Activated naive CD8-positive, alpha-beta T cell (primary cell): ENCODE results near the gene RBM20.
A peak's percentile ranks its signal among the peaks of the same experiment; 100 is the strongest.

Source experiments
- H3K27ac Mint-ChIP-seq: one replicate; pipeline ENCODE4 v1.8.0; 2021; ENCODE audit warnings: mixed read lengths
- H3K27me3 Mint-ChIP-seq: one replicate; pipeline ENCODE4 v1.8.0; 2021; ENCODE audit warnings: mixed read lengths
- H3K36me3 Mint-ChIP-seq: one replicate; pipeline ENCODE4 v1.8.0; 2021; ENCODE audit warnings: mixed read lengths
- H3K4me1 Mint-ChIP-seq: one replicate; pipeline ENCODE4 v1.8.0; 2021; ENCODE audit warnings: low read depth, mixed read lengths
- H3K4me3 Mint-ChIP-seq: one replicate; pipeline ENCODE4 v1.8.0; 2021; ENCODE audit warnings: mild to moderate bottlenecking, mixed read lengths
- H3K9me3 Mint-ChIP-seq: one replicate; pipeline ENCODE4 v1.8.0; 2021; ENCODE audit warnings: low read depth, mixed read lengths

Gene RBM20

DNA sequence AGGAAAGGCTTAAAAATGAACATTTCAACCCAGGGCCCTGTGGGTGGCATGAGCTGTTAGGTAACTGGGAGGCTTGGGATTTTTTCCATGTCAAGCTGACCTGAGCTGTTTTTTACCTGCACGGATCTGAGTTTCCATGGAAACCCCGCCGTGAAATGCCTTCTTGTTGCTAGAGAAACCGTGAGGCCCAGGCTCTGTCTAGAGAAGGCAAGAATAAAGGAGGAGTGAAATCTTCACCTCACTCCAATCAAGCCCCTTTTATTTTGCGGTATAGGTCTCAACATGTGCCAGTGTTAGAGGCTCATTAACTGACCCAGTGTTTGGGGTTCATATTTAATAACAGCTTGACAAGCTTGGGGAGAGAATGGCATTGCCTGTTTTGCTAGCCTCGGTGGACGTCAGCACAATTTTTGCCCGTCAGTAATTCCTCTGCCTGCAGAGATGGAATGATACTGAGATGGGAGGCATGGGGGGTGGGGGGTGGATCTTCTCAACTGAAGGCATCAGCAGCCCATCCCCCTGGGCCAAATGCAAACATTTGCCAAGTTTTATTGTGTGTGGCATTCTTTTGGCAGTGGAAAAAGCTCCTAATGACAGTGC, 178.7 kb downstream of the RBM20 start:
- no peaks in the 10 kb centered on the region for H3K36me3 Mint-ChIP-seq
- H3K9me3 Mint-ChIP-seq = no peaks in the 10 kb centered on the region
- no peaks in the 10 kb centered on the region for H3K27me3 Mint-ChIP-seq
- no peak overlapping the region for H3K27ac Mint-ChIP-seq
- peaks cover 5% of the 10 kb centered on the region for H3K4me1 Mint-ChIP-seq
- H3K4me3 Mint-ChIP-seq = no peak overlapping the region

DNA sequence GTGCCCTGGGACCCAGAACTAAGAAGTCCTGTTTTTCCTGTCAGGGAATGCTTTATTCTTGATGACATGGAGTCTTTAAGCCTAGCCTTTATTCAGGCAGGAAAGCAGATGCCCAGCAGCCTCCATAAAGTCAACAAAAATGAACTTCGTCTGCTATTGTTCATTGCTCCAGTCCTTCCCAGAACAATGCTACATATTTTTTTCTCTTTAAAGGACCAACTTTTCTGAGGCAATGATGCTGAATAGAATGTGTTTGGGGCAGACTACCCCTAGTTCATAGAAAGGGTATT, 180.0 kb downstream of the RBM20 start:
- H3K27ac Mint-ChIP-seq = no peak overlapping the region

DNA sequence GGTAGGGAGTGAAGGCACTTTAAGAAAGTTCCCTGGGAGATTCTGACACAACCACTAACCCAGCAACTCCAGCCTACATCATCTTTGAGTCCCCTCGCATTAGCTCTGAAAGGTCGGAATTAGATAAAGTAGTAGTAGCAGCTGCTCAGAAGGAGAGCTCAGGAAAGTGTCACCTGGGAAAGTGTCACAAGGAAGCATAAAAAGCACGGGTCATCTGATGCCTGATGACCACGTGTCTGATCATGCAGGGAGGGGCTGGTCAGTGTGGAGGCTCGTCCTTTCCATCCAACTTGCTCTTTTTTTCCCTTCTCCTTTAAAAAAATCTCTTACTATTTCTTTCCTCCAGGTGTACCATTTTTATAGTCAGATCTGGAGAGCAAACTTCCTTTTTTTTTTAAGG, 180.5 kb downstream of the RBM20 start:
- Mint-ChIP-seq H3K4me1 (peaks cover 3% of the 10 kb centered on the region), H3K36me3 (no peaks in the 10 kb centered on the region), H3K27me3 (no peaks in the 10 kb centered on the region), H3K4me3 (no peak overlapping the region), H3K9me3 (no peaks in the 10 kb centered on the region), H3K27ac (no peak overlapping the region)

More for the DNA sequence above, 180.0 kb downstream of the RBM20 start:
- H3K4me1 Mint-ChIP-seq = peaks cover 3% of the 10 kb centered on the region
- no peak overlapping the region for H3K4me3 Mint-ChIP-seq
- no peaks in the 10 kb centered on the region for H3K9me3 Mint-ChIP-seq
- no peaks in the 10 kb centered on the region for H3K36me3 Mint-ChIP-seq
- H3K27me3 Mint-ChIP-seq = no peaks in the 10 kb centered on the region

DNA sequence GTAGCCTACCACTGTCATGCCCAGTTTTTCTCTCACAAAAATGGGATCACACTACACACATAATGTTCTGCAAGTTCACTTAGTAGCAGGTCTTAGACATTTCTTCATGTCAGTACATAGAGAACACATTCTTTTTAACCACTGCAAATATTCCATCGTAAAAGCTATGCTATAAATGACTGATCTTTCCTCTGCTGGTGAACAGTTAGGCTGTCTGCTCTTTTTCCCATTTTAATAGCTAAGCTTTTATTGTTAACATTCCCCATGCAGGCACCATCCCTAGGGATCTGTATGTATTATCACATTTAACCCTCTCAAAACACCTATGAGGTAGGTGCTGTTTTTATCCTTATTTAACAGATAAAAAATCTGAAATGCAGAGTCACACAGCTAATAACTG, 181.4 kb downstream of the RBM20 start:
- H3K4me3 Mint-ChIP-seq = no peak overlapping the region
- no peaks in the 10 kb centered on the region for H3K36me3 Mint-ChIP-seq

DNA sequence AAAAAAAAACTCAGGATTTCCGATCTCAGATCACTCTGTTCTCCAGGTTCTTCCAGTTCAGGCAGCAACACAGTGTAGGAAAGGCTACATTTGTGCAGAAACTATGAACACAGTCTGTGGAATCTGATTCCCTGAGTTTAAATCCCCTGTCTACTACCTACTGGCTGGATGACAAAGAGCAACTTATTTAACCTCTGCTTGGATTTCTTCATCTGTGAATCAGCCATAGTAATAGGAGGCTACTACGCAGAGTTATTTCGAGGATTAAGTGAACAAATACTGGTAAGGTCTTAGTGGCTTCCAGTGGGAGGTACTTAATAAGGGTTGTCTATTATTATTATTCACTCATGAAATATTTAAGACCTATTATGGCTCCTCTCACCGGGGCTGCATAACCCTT, 183.3 kb downstream of the RBM20 start:
- H3K4me3 Mint-ChIP-seq = no peak overlapping the region
- H3K9me3 Mint-ChIP-seq = no peaks in the 10 kb centered on the region
- H3K27ac Mint-ChIP-seq = no peak overlapping the region
- no peaks in the 10 kb centered on the region for H3K27me3 Mint-ChIP-seq
- H3K4me1 Mint-ChIP-seq = peaks cover 3% of the 10 kb centered on the region
- no peaks in the 10 kb centered on the region for H3K36me3 Mint-ChIP-seq

More for the DNA sequence above, 181.4 kb downstream of the RBM20 start:
- no peaks in the 10 kb centered on the region for H3K27me3 Mint-ChIP-seq
- no peaks in the 10 kb centered on the region for H3K9me3 Mint-ChIP-seq
- no peak overlapping the region for H3K27ac Mint-ChIP-seq
- H3K4me1 Mint-ChIP-seq = peaks cover 3% of the 10 kb centered on the region

DNA sequence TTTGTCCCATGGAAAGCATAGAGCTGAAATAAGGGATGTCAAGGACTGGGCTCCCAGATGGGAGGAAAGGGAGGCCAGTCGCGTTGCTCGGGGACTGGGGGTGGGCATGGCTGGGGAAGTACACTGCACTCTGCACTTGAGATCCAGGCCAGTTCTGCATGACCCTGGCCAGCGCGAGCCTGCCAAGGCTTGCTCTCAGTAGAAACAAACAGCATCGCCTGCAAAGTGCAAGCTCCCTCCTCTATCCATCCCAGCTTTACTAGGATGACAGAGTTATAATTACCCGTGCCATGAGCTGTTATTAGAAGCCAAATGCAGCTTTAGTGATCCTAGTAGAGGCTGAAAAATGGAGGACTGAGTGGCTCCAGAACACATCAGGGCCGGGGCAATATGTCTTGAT, 183.7 kb downstream of the RBM20 start:
- H3K27ac Mint-ChIP-seq = no peak overlapping the region
- no peak overlapping the region for H3K4me3 Mint-ChIP-seq
- no peaks in the 10 kb centered on the region for H3K27me3 Mint-ChIP-seq
- H3K4me1 Mint-ChIP-seq = peaks cover 7% of the 10 kb centered on the region
- H3K9me3 Mint-ChIP-seq = no peaks in the 10 kb centered on the region
- no peaks in the 10 kb centered on the region for H3K36me3 Mint-ChIP-seq

DNA sequence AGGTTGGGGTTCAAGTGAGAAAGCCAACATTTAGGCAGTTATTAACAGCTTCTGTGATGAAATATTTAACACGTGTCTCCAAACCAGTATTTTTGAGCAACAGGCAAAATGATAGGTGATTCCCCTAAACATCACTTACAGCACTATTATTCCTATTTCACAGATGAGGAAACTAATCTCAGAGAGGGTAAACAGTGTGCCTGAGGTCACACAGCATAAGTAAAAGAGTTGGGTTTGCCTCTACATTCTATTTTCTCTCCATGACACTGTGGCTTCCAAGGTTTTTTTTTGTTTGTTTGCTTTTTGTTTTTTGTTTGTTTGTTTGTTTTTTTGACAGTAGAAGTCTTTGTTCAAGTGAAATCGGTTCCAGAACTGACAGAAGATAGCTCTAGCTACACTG, 184.4 kb downstream of the RBM20 start:
- Mint-ChIP-seq H3K4me1 (peaks cover 10% of the 10 kb centered on the region), H3K36me3 (no peaks in the 10 kb centered on the region), H3K27ac (no peak overlapping the region), H3K4me3 (no peak overlapping the region), H3K9me3 (no peaks in the 10 kb centered on the region), H3K27me3 (no peaks in the 10 kb centered on the region)

DNA sequence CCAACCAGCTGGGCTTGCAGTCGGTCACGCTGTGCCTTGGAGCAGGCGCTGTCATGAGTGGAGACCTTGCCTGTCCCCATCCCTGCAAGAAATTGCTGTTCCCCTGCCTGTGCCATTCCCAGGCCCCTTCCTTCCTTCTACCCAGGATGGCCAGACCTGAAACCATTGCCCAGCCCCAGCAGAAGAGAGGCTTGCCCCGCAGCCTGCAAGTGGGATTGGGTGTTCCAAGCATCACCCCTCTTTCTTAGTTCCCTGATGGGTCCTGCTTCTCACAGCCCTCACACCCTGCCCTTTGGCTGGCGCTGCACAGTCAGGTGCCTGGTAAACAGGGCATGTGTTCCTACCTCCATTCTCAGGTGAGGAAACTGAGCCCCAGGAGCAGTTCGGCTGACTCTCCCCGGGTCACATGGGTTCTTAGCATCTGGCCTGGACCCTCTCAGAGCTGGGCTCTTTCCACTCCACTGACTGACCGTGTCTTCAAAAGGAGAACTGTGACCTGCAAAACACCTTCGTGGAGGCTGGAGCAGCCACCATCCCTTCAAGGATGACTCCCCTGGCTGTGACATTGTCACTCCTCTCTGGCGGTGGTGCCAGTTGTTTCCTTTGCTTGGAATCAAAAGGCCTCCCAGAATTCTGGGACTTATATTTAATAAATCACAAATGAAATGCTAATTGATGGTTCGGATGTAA, 185.7 kb downstream of the RBM20 start:
- no peaks in the 10 kb centered on the region for H3K9me3 Mint-ChIP-seq
- H3K4me1 Mint-ChIP-seq = peaks cover 20% of the 10 kb centered on the region
- H3K27me3 Mint-ChIP-seq = no peaks in the 10 kb centered on the region
- no peaks in the 10 kb centered on the region for H3K36me3 Mint-ChIP-seq
- H3K27ac Mint-ChIP-seq = no peak overlapping the region
- H3K4me3 Mint-ChIP-seq = no peak overlapping the region

DNA sequence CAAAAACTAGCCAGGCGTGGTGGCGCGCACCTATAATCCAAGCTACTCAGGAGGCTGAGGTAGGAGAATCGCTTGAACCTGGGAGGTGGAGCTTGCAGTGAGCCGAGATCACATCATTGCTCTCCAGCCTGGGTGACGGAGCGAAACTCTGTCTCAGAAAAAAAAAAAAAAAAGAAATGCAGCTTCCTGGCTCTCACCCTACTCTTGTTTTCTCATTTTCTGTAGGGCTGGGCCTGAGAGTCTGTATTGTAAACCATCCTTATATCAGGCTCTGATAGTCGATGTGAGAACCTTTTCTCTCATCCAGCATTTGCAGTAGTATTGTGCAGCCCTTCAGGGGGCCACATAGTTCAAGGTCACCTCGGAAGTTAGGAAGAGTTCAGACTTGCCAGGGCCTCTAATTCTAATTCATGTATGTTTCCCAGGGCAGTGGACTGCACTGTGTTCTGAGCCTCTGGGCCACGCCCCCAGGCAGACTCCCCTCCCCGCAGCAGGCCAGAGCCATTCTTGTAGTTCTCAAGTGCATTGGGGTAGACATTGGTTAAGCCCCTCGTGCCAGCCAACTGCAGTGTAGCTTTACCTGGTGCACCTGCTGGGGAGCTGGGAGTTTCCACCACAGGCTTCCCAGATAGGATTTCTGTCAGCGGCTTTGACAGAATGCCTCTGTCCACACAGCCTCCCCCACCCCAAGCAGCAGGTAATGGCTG, 189.3 kb downstream of the RBM20 start:
- H3K4me1 Mint-ChIP-seq = peaks cover 49% of the 10 kb centered on the region
- peak overlapping the region; percentile 41 for H3K27ac Mint-ChIP-seq
- H3K27me3 Mint-ChIP-seq = no peaks in the 10 kb centered on the region
- no peaks in the 10 kb centered on the region for H3K36me3 Mint-ChIP-seq
- H3K4me3 Mint-ChIP-seq = no peak overlapping the region
- no peaks in the 10 kb centered on the region for H3K9me3 Mint-ChIP-seq

DNA sequence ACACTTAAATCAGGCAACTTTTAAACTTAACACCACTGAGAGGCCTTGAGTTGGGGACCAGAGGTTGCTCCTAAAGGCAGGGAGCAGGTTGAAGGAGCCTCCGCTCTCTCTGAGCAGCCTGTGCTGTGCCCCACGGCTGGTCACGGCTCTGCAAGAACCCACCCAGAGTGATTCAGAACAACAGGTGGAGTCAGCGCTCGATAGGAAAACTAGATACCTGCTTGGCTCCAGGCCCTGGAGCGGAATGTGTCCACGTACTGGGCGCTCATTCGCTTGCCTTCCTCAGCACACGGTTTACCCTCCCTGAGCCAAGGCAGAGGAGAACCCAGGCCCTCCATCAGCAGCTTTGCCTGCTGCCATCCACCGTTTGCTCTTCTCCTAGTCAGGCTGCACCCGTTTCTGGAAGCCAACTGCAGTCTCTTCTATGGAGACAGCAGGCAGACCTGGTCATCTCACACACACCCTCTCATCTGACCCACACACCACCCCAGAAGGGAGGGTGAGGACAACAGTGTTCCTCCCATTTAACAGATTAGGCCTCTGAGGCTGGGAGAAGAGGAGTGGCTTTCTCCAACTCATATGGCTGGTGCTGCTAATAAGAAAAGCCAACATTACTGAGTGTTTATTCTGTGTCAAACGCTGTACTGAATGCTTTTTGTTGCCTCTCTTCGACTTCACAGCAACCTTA, 189.9 kb downstream of the RBM20 start:
- peak overlapping the region; percentile 94 for H3K27ac Mint-ChIP-seq
- no peaks in the 10 kb centered on the region for H3K36me3 Mint-ChIP-seq
- no peaks in the 10 kb centered on the region for H3K9me3 Mint-ChIP-seq
- H3K27me3 Mint-ChIP-seq = no peaks in the 10 kb centered on the region
- peak overlapping the region; percentile 59 for H3K4me3 Mint-ChIP-seq
- H3K4me1 Mint-ChIP-seq = peaks cover 49% of the 10 kb centered on the region

DNA sequence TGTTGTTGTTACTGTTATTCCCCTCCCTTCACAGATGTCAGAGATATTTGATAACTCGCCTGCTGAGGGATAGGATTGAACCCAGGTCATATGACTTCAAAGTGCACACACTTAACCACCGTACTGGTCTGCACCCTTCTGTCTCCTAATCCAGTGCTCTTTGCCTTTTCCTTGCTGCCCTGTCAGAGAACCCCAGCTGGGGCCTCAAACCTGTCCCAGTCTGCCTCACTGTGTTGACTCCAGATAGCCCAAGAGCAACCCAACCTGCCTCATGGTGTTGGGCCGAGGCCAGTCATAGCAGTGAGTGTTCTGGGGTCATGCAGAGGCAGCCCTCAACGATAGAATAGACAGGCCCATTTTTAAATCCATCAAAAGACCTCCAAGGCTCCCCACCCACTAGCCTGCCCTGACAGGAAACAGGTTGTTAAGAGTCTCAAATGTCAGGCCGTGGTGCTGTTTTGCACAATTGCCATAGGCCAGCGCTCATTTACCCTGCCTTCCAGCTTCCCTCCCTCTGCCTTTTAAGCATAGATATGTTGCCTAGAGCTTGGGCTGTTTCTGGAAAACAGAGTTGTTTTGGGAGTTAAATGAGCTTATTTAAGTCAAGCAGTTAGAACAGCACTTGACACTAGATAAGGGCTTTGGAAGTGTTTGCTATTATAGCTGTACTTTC, 190.6 kb downstream of the RBM20 start:
- Mint-ChIP-seq H3K9me3 (no peaks in the 10 kb centered on the region), H3K27ac (peak overlapping the region; percentile 94), H3K36me3 (no peaks in the 10 kb centered on the region), H3K4me1 (peaks cover 49% of the 10 kb centered on the region), H3K27me3 (no peaks in the 10 kb centered on the region), H3K4me3 (peak overlapping the region; percentile 59)

DNA sequence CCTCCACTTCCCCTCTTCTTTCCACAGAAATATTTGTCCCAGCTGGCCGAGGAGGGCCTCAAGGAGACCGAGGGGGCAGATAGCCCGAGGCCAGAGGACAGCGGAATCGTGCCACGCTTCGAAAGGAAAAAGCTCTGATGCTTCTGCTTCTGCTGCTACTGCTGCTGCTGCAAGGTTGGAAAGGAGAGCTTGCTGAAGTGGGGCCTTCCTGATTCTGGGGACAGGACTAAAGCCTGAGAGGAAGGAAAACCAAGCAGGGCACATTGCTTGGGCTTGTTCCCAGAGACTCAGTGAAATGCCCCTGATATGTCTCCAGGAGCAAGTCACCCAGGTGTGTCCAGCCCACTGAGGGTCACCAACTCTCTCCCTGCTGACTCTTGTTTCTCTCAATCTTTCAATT, 191.7 kb downstream of the RBM20 start:
- peaks cover 49% of the 10 kb centered on the region for H3K4me1 Mint-ChIP-seq
- peak overlapping the region; percentile 85 for H3K27ac Mint-ChIP-seq
- no peaks in the 10 kb centered on the region for H3K9me3 Mint-ChIP-seq
- no peaks in the 10 kb centered on the region for H3K27me3 Mint-ChIP-seq
- H3K4me3 Mint-ChIP-seq = no peak overlapping the region
- H3K36me3 Mint-ChIP-seq = no peaks in the 10 kb centered on the region

DNA sequence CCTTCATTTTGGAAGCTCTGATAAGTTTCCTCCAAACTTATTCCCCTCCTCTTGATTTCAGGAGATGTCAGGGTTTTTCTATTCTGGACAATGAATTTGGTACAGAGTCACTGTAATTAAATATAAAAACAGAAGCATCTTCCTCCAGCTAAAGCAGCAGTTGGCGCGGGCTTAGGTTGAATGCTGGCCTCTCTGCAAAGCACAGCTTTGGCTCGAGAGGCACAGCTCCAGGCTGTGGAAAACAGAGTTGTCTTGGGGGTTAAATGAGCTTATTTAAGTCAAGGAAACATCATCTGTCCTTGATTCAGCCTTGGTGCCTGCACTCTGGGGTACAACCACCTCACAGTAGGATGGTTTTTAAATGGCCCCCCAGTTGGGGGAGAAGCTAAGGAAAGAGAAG, 192.6 kb downstream of the RBM20 start:
- peaks cover 57% of the 10 kb centered on the region for H3K4me1 Mint-ChIP-seq
- H3K27me3 Mint-ChIP-seq = no peaks in the 10 kb centered on the region
- H3K27ac Mint-ChIP-seq = peak overlapping the region; percentile 22
- no peaks in the 10 kb centered on the region for H3K9me3 Mint-ChIP-seq
- H3K36me3 Mint-ChIP-seq = no peaks in the 10 kb centered on the region
- no peak overlapping the region for H3K4me3 Mint-ChIP-seq

DNA sequence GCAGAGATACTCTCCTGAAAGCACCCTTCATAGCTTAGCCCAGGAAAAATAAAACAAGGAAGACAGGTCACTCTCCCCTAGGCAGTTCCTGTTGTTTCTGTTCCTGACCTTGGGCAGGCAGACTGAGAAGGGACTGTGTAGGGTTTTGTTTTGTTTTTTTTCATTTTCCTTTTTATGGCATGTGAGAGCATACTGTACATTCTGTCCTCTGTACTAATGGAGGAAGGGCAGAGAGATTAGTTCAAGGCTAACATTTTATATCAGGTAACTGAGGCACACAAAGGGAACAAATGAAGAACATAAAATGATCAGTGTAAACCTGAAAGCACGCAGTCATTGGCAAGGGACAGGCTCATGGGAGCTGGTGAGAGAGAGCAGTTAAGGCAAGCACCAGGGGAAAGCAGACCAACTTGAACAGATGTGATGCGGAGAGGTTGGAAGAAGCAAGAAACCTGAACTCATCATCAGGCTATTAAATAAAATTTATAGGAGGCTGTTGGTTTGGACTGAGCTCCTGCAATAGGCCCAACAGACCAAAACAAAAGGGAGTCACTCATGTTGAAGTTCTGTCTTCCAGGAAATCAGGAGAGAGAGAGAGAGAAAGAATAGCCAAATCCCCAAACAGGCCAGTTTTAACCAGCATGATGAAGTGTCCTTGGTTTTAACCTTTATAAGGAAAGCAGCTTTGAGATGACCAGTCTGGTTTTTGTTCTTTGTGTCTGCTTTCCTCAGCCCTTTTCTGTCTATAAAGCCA, 193.5 kb downstream of the RBM20 start:
- Mint-ChIP-seq H3K27ac (peak overlapping the region; percentile 22), H3K36me3 (no peaks in the 10 kb centered on the region), H3K4me3 (no peak overlapping the region), H3K9me3 (no peaks in the 10 kb centered on the region), H3K4me1 (peaks cover 61% of the 10 kb centered on the region), H3K27me3 (no peaks in the 10 kb centered on the region)
